Activated naive CD4-positive, alpha-beta T cell treated with anti-CD3 and anti-CD28 coated beads, Interleukin-2, amount 50 U/mL, for 16 hours (primary cell): ENCODE data around the gene CENPU.
"Not testable (repeated sequence)": the region's sequence is repeated elsewhere in the genome, so short reads cannot be mapped to it uniquely, and the experiment has no call there.

Experiments
- DNase-seq: peaks from one replicate; pipeline ENCODE4 v3.0.0-alpha.2; 2020

Gene CENPU, protein sequence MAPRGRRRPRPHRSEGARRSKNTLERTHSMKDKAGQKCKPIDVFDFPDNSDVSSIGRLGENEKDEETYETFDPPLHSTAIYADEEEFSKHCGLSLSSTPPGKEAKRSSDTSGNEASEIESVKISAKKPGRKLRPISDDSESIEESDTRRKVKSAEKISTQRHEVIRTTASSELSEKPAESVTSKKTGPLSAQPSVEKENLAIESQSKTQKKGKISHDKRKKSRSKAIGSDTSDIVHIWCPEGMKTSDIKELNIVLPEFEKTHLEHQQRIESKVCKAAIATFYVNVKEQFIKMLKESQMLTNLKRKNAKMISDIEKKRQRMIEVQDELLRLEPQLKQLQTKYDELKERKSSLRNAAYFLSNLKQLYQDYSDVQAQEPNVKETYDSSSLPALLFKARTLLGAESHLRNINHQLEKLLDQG

DNA sequence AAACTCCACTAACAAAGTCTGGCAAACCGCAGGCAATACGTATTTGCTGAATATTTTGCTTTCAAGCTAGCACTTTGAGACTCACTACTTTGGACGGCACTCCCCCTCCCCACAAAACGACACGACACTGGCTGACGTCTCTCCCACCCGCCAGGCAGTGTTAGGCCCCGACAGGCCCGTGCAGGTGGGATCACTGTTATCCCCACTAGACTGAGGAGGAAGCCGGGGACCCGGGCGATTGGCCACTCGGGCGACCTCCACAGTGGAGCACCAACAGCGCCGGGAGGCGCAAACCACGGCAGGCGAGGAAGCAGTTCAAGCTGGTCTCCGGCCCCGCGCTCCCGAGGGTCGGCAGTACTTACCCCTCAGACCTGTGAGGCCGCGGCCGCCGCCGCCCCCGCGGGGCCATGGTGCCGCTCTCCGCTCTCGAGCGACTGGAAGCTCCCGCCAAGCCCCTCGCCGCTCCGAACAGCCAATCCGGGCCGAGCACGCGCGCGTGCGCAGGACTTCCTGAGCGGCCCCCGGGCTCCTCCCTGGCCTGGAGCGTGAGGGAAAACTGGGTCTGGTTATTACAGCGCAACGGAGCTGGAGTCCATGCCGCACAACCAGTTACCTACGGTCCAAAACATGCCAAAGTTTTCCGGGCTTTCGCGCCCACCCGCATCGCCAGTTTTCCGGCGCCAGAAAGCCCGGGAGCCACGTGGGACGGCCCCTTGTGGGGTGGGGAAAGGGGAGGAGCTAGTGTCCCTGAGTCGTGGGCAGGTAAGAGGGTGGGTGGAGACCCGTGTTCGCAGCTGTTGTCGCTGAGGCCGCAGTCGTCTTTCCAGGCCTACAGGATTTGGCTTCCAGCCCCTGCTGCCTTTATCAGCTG, at the start of gene CENPU:
Gene CENPU, minus strand, starts transcription at position 443 of the 871 bp plus-strand sequence. Its CDS starts 34 bp downstream, at position 409.
- peak; percentile 95 for DNase-seq

DNA sequence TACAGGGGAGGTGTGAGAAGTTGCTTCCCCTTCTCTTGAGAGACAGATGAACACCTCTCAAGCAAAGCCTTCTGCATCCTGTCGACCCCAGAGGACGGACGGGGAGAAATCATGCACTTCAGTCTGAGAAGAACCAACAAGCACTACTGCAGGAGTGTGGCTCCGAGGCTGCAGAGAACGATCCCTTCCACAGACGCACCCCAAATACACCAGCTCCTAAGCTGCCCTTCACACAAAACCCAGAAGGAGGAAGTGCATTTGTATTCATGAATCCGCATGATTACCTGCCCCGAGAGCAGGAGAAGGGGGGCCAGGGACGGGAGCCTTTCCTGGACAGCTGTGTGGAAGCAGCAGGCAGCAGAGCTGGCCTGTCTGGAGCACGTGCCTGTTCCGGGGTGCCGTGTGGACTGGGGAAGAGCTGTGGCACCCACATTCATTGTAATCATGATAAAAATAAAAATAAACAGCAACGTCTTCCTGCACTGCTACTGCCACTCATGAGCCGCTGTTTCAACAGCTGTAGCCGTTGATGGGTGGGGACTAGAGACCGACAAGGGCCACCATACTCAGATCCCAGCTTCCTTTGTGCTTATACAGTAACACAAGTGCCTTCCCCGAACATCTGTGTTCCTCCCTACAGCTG, 49.0 kb upstream of the CENPU start:
- no peak for DNase-seq

DNA sequence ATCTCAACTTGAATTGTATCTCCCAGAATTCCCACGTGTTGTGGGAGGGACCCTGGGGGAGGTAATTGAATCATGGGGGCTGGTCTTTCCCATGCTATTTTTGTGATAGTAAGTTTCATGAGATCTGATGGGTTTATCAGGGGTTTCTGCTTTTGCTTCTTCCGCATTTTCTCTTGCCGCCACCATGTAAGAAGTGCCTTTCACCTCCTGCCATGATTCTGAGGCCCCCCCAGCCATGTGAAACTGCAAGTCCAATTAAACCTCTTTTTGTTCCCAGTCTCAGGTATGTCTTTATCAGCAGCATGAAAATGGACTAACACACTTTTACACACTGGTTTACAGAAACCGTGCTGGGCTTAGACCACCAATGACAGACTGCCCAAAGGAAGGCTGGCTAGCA, 45.3 kb upstream of the CENPU start:
- DNase-seq = not testable (repeated sequence)

DNA sequence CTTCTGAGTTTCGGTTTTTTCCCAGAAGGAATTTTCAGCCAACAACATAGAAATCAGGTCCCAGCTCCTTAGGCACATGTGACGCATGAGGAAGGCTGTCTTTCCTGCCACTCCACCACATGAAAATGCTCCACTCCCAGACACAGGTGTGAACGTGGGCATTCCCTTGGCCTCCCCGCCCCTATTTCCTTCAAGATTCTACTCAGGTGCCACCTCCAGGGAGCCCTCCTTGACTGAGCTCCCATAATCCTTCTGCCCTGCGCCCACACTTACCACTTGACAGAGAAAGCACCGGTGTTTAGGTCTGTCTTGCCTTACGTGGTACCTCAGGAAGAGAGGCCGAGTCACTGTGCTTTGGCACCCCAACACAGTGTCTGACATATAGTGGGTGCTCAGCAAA, 44.4 kb upstream of the CENPU start:
- DNase-seq = no peak

DNA sequence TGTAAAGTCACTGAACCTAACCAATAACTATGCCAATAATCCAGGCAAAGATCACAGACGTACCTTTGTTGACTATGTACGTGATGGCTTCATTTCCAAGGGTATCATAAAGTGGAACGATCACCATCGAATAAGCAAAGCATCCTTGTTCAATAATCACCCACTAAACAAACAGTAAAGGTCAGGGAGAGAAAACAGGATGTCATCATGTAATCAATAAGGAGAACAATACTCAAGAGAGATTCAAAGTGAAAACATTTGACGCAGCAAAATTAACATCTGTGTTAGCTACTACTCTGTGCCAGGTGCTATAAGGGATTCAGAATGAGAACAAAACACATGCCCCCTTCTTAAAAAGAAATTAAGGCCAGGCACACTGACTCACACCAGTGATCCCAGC, 42.9 kb upstream of the CENPU start:
- no peak for DNase-seq

DNA sequence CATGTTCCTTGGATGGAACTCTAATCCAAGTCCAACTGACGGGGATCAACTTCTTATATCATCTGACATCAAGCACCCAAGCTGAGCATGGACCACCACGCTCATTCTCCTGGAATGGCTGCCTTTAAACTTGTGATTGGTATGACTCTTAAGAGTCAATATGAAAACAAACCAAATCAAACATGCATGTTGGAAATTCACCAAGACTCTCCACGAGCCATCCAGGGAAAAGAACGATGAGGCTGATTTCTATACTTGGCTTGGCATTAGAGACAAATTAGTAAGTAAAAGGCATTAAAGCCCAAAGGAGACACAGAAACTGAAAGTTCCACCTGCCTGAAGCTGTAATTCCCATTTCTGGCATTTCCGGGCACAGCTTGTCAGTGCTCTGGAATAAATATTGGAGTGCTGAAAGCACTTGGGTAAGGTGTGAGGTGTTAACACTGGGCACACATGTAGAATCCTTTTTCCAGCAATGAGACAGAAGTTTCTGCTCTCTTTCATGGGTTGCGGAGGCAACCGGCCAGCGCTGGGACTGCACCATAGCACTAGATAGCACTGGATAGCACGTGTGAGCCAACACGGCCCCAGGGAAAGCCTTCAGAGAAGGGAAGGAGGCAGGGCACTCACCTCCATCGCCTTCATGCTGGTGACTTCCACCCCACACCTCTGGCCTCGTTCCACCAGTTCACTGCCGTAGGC, 42.1 kb upstream of the CENPU start:
- no peak for DNase-seq

DNA sequence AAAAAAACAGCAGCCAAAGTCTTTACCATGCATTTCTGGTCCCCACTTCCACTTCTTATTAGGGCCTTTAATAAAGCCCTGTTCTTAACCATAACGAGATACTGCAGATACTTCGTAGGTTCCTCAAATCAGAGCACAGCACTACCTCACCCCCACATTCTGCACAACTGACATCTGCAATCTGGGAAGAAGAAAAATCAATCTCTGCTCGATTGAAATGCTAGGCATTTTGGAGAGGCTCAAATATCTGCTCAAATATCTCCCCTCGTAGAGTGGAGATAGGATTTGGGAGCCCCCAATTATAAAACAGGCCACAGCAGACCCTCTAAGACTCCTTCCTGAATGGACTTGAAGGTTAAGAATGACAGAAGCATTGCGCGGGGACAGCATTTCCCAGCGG, 40.3 kb upstream of the CENPU start:
- DNase-seq = no peak

DNA sequence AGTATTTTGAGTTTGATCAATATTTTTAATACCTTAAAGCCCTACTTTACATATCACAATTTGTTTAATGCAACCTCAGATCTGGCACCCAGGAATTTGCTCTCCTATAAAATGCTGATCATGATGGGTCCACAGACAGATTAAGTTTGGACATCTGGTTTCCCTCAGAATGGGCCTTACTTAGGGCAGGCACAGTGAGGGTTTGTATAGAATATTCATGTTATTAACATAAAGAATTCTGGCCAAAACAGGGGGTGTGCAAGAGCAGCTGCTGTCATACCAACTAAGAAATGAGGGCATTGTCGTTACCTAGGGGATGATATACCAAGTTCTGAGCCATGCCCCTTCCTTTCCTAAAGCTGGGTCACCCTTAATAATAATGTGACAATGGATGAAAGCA, 37.5 kb upstream of the CENPU start:
- no peak for DNase-seq

DNA sequence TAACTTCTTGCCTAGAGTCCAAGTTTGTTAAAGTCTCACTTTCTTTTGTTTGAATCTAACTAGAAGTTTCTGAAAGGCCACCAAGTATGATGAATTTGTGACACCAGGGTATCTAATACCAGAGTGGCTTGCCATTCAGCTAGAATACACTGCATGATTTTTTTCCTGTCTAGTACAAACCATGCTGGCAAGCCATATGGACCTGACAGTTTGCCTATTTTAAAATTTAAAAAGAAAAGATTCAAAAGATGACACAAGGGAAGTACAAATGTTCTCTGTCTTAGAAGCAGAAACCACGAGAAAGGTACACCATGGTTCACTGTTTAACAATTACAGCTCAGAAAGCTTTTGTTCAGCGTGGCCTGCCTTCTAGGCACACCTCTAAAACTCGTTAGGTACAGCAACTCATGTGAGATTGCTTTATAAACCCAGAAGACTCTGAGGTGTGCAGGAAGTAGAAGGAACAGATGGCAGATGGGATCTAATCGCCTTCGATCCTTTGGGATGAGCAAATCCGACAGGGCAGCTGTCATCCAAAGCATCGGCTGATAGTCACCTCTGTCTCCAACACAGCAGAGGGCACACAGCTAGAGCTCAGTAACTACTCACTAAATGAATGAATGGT, 35.4 kb upstream of the CENPU start:
- no peak for DNase-seq

DNA sequence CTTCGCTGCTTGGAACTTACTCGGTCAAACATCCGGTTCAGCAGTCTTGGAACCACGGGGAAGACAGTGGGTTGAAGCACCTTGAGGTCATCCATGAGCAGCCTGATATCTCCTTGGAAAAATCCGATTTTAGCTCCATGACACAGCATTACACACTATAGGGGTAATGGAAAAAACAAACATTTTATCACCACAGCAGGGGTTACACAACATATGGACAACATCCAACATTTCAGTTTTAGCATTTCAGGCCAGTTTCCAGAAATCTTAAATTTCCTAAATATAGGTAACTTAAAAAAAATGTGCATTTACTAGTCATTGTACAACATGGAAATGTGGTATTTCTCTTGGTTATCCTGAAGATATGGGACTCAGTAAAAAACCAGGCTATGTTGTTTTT, 34.4 kb upstream of the CENPU start:
- DNase-seq = no peak

DNA sequence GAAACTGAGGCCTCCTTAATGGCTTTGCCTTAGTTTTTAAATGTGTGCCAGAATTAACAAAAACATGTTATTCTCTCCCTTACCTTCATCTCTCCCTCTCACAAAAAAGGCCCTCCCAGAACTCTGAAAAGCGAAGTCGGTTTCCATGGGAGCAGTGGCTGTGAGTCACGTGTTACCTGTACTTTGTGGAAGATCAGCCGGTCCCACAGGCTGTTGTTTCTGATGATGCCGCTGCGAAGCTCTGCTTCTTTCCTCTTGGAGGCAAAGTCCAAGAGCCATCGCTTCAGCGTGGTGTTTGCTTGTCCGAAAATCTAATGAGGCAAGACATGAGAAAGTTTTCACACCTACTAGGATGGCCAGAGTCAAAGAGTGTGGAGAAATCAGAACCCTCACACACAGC, 32.5 kb upstream of the CENPU start:
- no peak for DNase-seq

DNA sequence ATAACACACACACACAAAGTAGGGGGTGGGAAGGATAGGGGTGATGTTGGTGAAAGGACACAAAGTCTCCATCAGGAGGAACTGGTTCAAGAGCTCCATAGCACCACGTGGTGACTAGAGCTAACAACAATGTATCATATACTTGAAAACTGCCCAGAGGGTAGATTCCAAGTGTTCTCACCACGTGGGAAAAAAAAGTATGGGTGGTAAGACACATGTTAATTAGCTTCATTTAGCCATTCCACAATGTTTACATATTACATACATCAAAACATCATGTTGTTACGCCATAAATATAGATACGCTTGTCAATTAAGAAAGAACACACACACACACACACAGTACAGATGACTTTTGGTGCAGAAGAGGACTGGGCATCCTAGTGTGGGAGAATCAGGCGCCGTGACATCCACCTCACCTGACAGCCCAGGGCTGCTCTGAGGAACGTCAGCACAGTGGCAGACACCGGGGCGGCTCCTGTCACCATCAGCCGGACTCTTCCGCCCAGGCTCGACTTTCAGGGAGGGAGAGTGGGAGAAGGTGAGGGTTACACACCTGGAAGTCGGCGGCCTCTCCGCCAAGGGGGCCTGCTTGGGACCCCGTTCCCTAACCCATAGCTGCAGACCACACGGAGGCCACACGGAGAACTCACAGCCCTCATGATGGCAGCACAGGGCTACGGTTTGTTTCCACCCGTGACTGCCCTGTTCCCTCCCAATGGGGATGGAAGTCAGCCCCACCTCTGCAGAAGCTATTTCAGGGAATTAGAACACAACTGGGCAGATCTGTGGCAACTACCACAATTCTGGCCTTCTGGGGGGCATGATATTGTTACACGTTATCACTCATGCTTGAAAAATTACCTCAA, 31.8 kb upstream of the CENPU start:
- no peak for DNase-seq

DNA sequence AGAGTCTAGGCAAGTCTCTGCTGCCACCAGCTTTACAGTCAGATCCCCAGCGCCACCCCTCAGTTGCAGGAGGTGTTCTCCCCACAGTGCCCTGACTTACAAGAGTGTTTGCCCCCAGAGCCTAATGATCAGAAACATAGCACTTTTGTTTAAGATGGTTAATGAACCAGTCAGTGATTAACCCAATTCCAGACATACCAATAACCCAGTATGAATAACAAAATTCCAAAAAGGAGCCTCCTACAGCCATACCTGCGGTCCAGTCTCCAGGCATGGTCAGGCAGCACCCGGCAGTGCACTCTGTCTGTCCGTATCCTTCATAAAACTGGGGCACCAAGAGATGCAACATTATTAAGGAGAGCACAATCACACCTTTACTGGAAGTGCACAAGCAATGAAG, 30.7 kb upstream of the CENPU start:
- DNase-seq = no peak

DNA sequence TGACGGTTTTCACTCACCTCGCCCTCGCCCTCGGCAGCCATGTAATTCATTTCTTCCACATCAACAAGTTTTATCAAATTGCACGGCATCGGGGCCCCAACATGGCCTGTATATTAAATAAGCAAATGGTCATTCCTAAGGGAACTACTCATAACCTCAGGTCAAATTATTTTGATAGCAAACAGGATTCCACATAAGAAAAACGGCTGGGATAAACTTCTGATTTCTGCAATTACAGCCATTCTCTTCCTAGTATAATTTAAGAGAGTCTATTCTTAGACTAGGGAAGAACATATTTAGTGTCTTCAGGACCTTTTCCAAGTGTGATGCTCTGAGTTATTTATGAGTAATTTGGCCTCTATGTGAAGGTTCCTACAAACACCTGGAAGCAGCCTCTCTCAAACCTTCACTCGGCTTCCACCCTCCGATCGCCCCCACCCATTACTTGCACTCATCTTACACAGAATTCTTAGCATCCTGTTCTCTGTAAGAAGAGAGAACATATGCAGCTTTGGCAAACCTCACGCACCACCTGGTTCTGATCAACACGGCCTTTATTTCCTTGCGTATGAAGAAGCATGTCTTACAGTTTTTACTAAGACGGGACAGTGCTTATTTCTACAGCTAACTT, 29.4 kb upstream of the CENPU start:
- DNase-seq = no peak

DNA sequence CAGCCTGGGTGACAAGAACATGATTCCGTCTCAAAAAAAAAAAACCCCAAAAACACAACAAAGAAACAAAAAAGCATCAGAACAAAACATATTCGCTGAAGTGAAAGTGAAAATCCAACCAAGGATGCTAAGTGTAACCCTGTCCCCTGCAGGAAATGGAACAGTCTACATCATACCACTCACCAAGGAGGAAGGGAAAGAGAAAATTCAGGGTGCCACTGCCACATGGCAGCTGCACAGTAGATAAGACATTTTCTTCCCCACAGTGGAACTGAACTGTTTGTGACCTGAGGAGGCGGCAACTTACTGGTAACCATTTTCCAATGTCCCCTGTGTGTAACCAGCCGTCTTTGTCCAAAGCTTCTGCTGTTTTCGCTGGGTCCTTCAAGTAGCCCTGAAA, 28.2 kb upstream of the CENPU start:
- peak; percentile 22 for DNase-seq

DNA sequence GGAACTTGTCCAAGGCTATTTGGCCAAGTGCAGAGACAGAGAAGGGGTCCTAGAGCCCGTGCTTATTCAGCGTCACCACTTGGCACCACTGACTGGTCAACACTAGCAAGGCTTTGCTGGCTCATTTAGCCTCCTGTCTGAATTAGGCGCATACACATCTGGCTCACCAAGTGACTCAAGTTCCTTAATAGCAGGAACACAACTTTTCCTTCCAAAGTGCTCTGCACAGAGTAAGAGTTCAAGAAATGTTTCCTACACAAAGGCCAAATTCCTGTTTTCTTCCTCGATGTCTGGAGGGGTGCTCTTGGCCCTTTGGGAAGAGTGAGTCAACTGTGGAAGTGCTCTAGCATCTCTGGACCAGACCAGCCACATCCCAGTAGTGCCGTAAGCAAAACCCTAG, 26.8 kb upstream of the CENPU start:
- no peak for DNase-seq

DNA sequence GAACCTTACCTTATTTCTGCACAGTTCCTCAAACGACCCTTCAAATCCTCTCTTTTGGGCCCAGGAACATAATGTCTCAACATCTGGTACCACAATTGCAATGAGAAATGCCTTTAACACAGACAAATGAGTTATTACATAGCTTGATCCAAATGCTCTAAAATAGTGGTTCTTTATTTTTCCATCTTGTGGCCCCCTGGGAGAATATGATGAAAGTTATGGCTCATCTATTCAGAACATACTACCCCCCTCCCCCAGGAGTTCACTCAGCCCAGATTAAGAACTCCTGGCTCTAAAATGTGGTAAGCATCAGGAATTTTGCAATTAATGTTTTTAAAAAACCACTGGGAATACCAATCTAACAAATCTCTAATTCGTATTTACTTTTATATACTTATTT, 23.9 kb upstream of the CENPU start:
- DNase-seq = no peak

DNA sequence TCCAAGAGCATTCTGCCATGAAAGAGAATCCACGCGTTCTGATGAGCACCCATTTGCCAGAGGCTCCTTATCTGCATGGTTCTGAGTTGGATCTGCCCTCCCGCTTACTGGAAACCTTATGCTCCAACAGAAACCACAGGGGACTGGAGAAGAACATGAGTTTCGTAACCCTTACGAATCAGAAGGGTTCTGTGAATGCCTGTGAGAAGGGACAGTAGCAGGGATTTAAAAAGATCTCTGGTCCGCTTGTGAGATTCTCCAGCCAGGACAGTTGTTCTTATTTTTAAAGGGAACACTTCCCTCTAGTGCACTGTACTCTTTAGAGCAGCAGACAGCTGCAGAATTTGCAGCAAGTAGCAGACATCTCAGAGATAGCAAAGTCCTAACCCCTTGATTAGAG, 22.5 kb upstream of the CENPU start:
- no peak for DNase-seq

DNA sequence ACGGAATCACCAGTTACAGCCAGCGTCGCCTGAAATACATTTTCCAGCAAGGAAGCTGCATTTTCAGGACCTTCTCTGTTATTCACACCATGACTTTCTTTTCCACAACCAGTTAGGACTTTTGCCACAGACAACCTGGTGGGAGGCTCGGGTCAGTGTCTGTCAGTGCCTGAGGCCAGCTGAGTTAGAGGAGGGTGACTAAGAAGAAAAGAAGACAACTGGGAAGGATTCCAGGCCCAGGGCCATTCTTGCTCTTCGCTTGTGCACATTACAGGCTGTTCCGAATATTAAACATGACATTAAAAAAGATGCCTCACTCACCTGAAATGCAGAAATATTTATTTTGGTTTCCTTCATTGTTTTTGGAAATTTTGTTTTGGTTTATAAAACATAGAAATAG, 21.4 kb upstream of the CENPU start:
- DNase-seq = no peak

DNA sequence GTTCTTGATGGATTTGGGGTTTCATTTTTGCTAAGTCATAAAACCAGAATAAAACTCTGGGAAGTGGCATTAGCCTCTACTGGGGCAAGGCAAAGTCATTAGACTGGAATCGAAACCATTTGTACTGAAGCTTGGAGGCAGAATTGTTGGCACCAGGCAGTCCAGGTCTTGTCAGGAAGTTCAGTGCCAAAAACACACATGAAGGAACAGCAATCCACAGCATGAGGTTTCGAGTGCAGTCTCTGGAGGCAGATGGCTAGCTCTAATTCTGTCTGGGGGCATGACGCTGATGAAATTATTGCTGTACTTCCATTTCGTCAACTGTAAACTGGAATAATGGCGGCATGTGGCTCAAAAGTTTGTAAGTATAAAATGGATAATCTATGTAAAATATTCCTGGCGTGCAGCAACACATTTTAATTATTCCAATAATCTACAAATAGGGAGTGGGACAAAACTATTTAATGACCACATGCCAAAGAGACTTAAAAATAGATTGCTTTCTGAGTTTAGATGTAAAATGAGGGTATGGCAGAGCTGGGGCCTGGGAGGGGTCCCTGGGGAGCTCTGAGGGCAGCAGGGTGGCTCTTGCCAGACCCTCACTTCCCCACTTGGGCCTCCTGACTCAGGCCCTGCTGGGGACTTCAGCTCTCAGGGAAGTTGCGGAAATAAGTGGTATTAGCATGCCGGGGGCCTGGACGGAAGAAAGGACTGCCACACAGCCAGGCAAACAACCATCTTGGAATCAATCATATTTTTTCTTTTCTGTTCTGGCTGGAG, 18.8 kb upstream of the CENPU start:
- DNase-seq = no peak
